ENCODE results near the gene GPANK1.

GPANK1 gene

GRCh38 chr6:31677955-31678354 lies 13.2 kb upstream of the GPANK1 start:
- TF ChIP-seq CTCF (IDR thresholded peaks at IDR 0.05) = no peak

- TF ChIP-seq CTCF (IDR thresholded peaks at IDR 0.05) = no peak
Observed at GRCh38 chr6:31676904-31677303, 12.1 kb upstream of the GPANK1 start.

GRCh38 chr6:31676322-31676903 lies 11.6 kb upstream of the GPANK1 start:
- TF ChIP-seq CTCF (IDR thresholded peaks at IDR 0.05) = no peak

DNA sequence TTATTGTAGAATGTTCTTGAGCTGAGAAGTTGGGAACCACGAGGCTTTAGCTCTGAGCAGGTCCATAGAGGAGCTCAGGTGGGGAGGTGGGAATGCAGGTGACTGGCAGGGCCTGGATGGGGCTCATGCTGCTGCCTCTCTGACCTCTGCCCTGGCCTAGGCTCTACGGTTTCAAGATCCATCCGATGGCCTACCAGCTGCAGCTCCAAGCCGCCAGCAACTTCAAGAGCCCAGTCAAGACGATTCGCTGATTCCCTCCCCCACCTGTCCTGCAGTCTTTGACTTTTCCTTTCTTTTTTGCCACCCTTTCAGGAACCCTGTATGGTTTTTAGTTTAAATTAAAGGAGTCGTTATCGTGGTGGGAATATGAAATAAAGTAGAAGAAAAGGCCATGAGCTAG lies 4.9 kb upstream of the GPANK1 start, which contains the start of gene LY6G5B:
Gene LY6G5B (plus strand): TSS at position 301 of the 400 bp plus-strand sequence. CDS start 975 bp downstream, outside the sequence.
- TF ChIP-seq CTCF (IDR thresholded peaks at IDR 0.05) = no peak

DNA sequence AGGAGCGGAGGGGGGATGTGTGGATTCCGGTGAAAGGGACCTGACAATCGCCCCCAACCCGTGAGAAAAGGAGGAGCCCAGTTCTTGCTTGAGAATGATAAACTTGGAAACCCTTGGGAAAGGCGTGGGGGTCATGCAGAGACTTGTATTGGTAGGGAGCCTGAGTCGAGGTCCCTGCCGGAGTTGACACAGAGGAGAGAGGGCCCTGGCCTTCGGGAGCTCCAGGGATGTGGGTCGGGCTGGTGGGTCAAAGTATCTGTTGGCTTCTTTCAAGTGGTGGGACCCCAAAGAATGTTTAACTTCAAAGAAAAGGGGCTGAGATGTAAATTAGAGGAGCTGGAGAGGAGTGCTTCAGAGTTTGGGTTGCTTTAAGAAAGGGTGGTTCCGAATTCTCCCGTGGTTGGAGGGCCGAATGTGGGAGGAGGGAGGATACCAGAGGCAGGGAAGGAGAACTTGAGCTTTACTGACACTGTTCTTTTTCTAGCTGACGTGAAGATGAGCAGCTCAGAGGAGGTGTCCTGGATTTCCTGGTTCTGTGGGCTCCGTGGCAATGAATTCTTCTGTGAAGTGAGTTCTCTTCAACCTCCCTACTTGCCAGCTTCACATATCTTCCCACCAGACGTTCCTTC lies 1.7 kb upstream of the GPANK1 start:
- TF ChIP-seq CTCF (IDR thresholded peaks at IDR 0.05) = no peak

- no peak for TF ChIP-seq CTCF (IDR thresholded peaks at IDR 0.05)
Observed at GRCh38 chr6:31665501-31666336, 922 bp upstream of the GPANK1 start, which contains the start of gene CSNK2B. Gene CSNK2B, plus strand, starts transcription at chr6:31666080. Its CDS starts 752 bp downstream, at chr6:31666832.

GRCh38 chr6:31663961-31664789 lies 622 bp downstream of the GPANK1 start:
- TF ChIP-seq CTCF (IDR thresholded peaks at IDR 0.05) = no peak

Data from LNCAP (cell line).